Dedifferentiated amniotic fluid mesenchymal stem cell (primary cell): Measurements from ENCODE around the gene AGTR1.

Experiments
- DNase-seq: peaks from one replicate; pipeline ENCODE4 v3.0.0-alpha.2; 2016; ENCODE audit errors: extremely low spot score

Gene AGTR1

DNA sequence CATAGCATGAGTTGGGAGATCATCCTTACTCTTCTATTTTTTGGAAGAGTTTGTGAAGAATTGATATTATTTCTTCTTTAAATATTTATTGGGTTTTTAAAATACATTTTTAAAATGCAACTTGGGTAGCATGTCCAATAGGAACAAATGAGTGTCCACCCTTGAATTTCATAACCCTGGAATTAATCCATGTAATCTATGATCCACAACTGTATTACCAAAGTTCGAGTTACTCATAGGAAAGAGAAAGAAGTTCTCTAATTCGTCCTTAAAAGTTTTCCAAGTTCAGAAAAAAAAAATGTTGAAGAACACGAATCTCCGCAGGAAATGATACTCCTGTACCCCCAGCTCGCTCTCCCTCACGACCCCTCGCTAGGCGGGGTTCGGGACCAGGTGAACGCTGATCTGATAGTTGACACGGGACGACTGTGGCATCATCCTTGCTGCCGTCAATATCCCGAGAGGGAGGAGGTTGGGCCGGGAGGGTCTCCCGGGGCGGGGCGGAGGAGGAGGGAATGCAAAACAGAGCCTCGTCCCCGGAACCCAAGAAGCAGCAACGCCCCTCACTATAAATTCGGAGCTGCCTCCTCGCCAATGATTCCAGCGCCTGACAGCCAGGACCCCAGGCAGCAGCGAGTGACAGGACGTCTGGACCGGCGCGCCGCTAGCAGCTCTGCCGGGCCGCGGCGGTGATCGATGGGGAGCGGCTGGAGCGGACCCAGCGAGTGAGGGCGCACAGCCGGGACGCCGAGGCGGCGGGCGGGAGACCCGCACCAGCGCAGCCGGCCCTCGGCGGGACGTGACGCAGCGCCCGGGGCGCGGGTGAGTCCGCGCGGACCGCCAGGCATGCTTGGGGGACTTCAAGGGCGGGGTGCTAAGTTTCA lies at the start of gene AGTR1:
Gene AGTR1 (plus strand): TSS at position 598 of the 884 bp plus-strand sequence. CDS start 43,133 bp downstream, outside the sequence.
- peak; percentile 47 for DNase-seq

DNA sequence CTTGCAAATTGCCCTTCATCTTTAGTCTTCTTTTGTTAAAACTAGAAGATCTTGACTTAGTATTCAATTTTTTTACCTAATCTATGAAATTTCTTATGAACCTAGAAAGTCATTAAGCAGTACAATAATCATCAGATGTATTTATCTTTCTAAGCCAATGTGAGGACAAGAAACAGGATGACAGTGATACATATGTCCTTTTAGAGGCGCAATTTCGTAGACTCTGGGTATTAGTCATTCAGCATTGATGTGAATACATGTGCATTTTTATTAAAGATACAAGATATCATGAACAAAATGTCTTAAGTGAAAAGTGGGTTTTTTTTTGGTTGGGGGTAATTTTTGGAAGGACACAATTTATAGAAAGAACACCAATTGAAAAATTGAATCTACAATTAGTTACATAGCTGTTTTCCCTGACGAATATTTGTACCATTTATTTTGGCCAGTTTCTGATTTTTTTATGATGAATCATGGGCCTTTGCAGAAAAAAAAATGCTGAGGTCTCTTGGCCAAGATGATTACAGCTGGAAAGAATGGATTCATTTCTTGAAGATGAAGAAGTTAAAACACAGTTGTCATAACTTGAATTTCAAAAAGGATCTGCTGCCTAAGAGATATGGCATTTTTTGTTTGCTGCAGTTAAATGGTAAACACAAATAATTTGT lies 48.9 kb upstream of the AGTR1 start:
- peak; percentile 85 for DNase-seq

DNA sequence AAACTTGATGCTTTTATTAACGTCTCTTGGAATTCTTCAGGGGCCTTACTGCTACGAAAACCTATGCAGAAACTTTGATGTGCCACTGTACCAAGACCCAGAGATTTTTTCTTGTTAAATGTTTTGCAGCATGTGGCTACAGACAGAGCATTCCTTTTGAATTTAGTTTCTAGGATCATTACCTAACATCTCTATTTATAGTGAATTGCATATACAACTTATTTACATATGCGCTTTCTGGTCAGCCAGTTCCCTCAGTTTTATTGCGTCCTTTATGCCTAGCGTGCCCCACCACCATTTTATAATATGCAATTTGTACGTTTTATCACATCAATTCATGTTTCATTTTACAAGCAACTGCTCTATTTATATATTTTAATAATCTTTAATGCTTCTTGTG lies 46.2 kb upstream of the AGTR1 start:
- no peak for DNase-seq

DNA sequence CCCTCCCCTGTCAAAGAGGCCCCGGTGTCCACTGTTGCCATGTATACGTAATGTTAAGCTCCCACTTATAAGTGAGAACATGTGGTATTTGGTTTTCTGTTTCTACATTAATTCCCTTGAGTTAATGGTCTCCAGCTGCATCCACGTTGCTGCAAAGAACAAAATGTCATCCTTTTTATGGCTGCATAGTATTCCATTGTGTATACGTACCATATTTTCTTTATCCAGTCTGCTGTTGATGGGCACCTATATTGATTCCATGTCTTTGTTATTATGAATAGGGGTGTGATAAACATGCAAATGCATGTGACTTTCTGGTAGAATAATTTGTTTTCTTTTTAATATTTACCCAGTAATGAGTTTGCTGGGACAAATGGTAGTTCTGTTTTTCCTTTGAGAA lies 43.3 kb upstream of the AGTR1 start:
- DNase-seq, result no peak

DNA sequence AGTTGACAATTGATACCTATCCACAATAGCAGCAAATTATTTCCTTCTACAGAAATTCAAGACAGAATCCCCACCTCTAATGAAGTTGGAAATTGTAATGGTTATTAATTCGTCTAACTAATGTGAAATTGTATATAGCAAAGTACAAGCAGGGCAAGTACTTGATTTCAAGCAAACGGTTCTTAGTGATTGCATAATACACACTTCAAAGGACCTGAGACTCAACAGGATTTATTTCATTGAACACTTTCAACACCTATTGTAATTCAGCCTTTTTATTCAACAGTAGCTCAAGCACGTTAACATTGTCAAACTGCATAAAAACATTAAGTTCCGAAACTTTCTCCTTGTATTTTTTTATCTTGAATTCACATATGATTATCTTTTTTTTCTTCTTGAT lies 40.2 kb upstream of the AGTR1 start:
- DNase-seq, result no peak

DNA sequence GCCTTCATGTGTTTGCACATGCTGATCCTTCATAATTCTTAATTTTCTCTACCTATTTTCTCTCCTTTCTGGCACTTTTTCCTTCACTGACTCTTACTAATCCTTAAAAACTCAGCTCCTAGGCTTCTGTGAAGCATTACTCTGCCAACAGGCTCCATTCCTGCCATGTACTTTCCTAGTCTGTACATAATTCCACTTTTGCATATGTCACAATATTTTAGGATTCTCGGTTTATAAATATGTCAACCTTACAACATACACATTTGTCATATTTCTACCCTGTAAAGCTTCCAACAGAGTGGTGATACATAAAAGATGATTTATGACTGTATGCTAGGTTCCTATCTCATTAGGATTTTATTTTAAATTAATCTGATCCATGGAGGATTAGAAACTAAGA lies 38.2 kb upstream of the AGTR1 start:
- no peak for DNase-seq

DNA sequence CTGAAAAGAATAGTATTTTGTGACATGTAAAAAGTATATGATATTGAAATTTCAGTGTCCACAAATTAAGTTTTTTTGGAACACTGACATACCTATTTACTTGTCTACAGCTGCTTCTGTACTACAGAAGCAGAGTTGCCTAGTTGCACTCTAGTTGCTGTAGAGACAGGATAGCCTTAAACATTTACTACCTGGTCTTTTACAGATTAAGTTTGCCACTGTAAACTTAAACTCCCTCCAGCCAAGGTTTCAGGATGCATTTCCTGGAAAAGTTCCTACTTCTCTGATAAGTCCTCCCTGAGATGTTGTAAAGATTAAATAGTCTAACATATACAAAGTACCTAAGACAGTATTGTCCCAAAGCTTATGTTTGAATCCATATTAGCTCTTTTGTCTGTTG lies 17.4 kb upstream of the AGTR1 start:
- no peak for DNase-seq

DNA sequence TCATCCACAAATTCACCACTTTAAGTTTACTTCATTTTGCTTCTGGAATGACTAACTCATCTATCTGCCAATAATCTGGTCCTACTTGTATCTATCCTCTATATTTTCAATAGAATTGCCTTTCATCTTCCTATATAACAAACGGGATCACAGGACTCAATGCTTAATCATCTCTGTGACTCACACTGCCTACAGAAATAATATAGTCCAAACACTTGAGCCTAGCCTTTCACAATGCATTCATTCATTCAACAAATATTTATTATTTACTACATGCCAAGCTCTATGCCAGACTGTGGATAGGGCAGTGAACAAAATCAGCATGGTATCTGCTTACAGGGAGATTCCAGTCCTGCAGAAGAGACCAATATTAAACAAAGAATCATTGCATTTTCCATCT lies 16.6 kb upstream of the AGTR1 start:
- DNase-seq, result no peak

DNA sequence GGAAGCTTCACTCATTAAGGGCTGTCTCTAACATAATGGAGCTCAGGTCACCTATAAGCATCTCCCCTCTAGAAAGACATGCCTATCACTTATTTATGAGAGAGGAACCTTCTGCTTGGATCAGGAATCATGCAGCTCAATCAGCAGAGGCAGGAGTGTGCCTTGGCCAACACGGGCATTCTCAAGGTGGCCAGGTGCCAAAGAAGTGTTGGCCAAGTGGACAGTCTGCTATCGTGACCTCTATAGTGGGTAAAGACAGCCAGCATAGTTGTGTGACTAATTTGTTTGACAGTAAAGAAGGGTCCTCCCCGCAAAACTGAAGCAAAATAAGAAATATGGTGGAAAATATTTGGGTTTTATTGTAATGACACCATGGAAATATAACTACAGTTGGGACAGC lies 14.7 kb upstream of the AGTR1 start:
- no peak for DNase-seq

DNA sequence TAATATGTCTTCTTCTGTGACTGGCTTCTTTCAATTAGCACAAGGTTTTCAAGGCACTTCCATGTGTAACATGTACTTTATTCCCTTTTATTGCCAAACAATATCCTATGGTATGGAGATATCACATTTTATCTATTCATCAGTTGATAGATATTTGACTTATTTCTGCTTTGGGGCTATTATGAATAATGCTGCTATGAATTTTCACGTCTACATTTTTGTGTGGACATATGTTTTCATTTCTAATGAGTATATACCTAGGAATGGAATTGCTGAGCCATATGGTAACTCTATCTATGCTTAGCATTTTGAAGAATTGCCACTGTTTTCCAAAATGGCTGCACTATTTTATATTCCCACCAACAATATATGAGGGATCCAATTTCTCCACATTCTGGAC lies 3.6 kb upstream of the AGTR1 start:
- DNase-seq, result no peak

DNA sequence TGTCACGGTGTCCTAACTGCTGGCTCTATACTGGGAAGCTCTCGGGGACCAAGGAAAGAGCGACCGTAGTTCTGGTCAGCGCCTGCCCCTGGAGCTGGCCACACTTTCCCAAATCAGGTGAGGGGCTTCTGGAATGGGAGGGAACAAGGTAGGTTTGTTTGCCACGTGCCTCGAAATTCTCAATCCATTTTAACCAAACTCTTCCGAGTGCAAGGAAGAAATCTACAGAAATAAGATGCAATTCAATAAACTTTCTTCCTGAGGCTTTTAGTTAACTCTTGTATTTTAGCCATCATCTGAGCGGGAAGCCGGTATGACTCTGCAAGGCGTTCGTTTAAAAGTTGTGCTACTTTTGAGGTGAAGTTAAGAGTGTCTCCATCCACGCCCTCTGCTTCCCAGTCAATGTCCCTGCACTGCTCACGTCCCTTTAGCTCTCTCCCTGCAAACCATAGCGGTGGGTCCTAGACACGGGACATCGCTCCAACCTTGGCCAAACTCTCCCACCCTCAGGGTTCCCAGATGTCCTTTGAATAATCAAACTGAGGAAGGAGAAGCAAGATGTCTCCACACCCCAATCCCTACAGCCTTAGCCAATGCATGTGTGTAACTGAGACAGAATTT lies 597 bp downstream of the AGTR1 start:
- no peak for DNase-seq

DNA sequence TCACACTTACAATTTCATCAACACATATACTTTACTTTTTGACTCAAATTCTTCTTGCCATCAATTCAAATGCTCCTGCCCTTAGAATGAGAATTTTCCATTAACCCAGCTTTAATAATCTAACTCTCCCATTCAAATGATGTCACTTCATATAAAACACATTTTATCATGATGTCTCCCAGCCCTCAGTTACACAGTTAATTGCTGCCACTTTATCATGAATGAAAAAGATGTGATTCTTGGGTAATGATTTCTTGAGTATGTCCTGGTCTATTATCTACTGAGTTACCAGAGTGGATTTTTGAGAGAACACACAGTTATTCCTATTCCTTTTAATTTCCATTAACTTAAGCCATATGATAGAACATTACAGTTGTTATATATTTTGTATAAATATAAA lies 7.6 kb downstream of the AGTR1 start:
- DNase-seq, result no peak

DNA sequence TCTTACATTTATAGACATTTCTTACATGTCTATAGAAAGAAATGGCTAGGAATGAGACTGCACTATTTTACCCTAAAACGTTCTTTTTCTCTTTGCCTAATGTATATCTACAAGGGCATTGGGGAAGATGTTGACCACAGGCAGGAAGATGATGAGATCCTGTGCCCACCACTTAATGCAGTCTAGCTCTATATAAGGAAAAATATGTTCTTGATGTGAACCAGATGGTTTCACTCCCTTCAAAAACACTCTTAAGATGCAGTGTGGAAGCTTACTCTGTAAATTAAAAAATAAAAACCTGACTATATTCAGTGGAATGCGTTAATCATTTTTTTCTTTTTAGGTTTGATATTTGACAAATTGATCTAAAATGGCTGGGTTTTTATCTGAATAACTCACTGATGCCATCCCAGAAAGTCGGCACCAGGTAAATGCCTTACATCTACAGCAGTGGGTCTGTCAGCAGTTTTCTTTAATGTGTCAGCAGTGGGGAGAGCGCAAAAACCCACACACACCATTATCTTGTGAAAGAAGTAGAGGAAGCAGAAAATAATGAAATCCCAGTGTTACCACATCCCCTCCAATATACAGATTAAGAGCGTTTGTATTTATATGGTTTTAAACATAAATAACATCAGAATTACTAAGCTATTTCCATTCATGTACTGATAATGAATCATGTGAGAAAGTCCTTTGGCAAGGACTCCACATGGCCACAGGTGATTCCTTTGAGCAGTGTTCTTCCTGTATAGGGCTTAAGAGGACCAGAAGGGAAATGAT lies 10.1 kb downstream of the AGTR1 start:
- no peak for DNase-seq

DNA sequence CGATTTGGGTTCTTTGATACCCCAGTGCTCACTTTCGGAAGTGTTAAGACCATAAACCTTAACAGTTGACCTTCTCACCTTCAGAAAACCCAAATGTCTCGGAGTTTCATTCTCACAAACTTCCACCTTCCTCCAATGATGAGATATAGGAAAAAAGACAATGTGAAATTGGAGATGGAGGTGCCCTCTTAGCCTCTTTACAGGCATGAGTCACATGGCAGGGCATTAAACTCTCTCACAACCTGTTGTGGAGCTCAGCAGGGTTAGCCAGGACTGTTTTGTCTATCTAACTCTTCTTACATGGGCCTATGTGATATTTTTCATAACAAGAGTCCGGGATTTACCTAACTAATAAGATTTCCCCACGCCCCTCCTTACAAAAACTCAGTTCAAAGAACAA lies 10.7 kb downstream of the AGTR1 start:
- no peak for DNase-seq

DNA sequence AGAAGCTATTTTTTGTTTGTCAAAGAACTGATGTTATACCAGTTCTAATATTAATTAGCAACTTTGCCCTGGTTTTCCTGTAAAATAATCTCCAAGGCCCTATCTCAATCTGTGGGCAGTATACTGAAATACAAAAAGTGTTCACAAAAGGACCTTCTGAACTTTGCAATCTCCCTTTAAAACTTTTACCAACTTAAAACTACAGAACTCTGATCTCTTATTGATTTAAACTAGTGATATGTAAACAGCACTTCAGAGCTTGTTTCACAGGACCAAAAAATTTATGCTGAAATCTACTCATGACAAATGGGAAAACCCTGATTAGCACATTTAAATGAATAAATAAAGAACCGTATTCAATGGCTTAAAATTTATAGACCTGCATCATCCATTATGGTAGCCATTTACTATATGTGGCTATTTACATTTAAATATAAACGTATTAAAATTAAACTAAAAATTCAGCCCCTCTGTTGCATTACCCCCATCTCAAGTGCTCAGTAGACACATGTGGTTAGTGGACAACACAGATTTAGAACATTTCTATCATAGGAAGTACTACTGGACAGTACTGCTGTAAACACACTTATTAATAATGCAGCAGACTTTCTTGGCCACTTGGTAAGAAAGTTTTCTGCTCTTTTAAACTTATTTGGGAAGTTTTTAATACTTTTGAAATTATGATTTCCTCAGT lies 12.0 kb downstream of the AGTR1 start:
- no peak for DNase-seq

DNA sequence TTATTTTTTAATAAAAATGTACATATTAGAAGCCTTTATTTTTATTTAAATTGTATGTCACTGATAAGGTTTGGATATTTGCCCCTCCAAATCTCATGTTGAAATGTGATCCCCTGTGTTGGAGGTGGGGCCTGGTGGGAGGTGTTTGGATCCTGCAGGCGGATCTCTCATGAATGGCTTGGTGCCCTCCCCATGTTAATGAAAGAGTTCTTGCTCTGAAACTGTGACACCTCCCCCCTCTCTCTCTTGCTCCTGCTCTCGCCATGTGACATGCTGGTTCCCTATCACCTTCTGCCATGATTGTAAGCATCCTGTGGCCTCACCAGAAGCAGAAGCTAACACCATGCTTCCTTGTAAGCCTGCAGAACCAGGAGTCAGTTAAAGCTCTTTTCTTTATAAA lies 13.0 kb downstream of the AGTR1 start:
- DNase-seq, result no peak

DNA sequence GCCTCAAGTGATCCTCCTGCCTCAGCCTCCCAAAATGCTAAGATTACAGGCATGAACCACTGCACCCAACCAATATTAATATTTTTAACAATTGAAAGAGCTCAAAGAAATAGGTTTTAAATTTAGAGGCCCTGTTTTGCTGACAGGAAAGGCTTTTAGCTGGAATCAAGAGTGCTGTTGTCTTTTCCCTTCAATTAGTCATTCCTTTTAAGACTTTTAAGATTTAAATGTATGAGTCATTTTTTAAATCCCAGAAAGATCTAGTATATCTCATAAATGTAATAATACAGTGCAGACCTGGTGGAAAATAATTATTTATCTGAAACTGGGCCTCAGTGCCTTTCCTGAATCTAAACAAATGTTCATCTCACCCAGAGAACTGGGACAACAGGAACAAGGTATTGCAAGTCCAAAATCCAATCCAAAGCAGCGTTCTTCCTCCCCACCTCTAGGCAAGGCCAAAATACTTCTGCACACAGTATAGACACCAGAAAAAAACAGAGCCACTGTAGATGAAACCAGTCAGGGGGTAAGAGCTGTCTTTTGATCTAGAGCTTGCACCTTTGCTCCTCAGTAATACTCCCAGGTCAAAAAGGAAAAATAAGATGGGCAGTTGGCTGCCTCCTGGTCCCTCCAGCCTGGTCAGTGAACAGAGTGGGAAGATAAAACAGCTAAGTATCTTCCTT lies 14.4 kb downstream of the AGTR1 start:
- DNase-seq, result no peak

DNA sequence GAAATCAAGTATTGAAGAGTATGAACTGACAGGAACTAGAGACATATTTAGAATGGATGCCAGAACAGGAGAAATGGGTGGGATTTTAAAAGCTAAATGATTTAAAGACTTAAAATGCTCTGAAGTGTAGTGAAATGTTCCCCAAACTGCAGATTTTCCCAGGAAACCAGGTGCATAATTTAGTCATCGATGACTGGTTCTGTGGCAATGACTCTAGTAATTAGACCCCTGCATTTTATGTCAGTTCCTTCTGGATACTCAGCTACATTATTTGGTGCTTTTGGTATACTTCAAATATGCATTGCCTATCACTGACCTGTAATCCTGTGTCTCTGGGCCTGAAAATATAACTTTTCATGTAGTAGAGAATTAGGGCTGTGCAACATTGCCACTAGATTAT lies 16.8 kb downstream of the AGTR1 start:
- DNase-seq, result no peak

DNA sequence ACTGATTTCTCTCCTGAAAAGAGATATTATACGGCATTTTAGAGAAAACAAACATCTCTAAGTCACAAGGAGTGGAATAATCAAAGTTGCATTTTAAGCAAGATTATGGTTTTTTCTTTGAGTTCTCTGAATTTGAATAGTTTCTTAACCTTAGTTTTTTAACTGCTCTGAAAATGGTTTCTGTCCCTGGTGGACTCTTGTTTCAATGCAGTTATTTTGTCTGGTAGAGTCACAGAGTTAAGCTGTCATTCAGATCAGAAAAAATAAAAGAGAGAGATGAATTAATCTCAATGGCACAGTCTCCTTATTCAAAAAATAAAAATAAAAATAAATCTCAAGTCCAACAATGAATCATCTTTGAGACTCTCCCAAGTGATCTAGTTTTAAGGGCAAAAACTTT lies 19.0 kb downstream of the AGTR1 start:
- no peak for DNase-seq

DNA sequence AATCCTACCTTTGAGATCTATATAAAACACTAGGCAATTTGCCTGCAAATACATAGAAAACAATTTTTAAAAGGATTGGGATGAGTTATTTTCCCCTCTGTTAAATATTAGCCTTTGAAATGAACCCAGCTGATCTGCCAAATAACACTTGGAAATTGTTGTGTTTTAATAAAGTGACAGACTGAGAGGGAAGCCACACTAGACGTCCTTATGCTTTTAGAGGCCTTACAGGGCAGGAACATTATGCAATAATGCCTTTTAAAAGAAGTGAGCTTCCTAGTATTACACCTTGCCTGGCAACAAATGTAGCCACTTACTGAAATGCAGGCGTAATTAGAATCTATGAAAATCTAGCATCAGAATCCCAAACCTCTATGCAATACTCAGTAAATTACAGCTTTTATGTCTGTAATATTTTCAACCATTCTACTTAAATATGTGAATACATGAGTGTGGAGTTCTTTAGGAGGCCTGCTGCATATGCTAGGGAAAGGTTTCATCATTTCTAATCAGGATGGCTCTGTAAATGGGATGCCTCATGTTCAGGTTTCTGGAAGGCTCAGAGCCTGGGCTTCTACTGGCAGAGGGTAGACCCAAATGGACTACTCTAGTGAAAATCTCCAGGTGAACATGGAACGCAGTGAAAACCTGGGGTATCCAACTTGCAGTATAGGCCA lies 20.3 kb downstream of the AGTR1 start:
- DNase-seq, result no peak
